Caco-2 (cell line): ENCODE measurements around the gene PMFBP1. TPM values are rescaled to one million over a fixed set of nuclear protein-coding genes. Genes with fewer than 3 reads are reported as not detected.

Experiments
- BruUV-seq: library from RNA; stranded (reverse); fragments of 400-500 nt; replicated peaks from 2 replicates; lab custom pipeline; 2021; lab: Mats Ljungman, UMichigan
- CTCF ChIA-PET: fragments of 300-600 bp; sonication (Branson Sonifier 250); formaldehyde crosslinking; loops from one replicate; lab custom pipeline; 2022; ENCODE audit warnings: antibody characterized with exemption; lab: Charles Lee
- POLR2A ChIA-PET: fragments of 300-600 bp; sonication (Branson Sonifier 250); formaldehyde crosslinking; loops from one replicate; lab custom pipeline; 2022; ENCODE audit warnings: antibody characterized with exemption; lab: Charles Lee
- DNase-seq, 2 experiments: peaks; one replicate each; pipeline versions ENCODE4 v3.0.0 to v3.0.0-alpha.2; 2020 to 2022
- H3K27me3 ChIP-seq: replicated peaks from 2 replicates; pipeline ENCODE4 v1.6.0; 2011; ENCODE audit warnings: low read length; ENCODE audit not compliant: control insufficient read depth, insufficient read depth
- H3K36me3 ChIP-seq: 2 replicates; pipeline ENCODE4 v1.5.1; 2011; ENCODE audit warnings: low read length; ENCODE audit not compliant: control insufficient read depth, insufficient read depth
- H3K4me1 ChIP-seq: fragments of 250-450 bp; sonication (Bioruptor Pico); 2 replicates; pipeline ENCODE4 v1.5.1; 2020; ENCODE audit warnings: mild to moderate bottlenecking
- H3K4me3 ChIP-seq: 2 replicates; pipeline ENCODE4 v1.5.1; 2011; ENCODE audit warnings: low read depth, mild to moderate bottlenecking, control low read depth, low read length
- H3K9me3 ChIP-seq: fragments of 250-450 bp; sonication (Bioruptor Pico); 2 replicates; pipeline ENCODE4 v1.5.1; 2020; ENCODE audit warnings: mild to moderate bottlenecking, moderate library complexity
- H3K27ac Mint-ChIP-seq: one replicate; pipeline ENCODE4 v1.8.0; 2022; ENCODE audit warnings: mixed read lengths; ENCODE audit not compliant: unreplicated experiment
- H3K27me3 Mint-ChIP-seq: one replicate; pipeline ENCODE4 v1.8.0; 2022; ENCODE audit warnings: mixed read lengths; ENCODE audit not compliant: insufficient read depth, unreplicated experiment
- H3K36me3 Mint-ChIP-seq: one replicate; pipeline ENCODE4 v1.8.0; 2022; ENCODE audit warnings: mild to moderate bottlenecking, mixed read lengths; ENCODE audit not compliant: insufficient read depth, unreplicated experiment
- H3K4me1 Mint-ChIP-seq: one replicate; pipeline ENCODE4 v1.8.0; 2022; ENCODE audit warnings: low read depth, mixed read lengths; ENCODE audit not compliant: unreplicated experiment
- H3K4me3 Mint-ChIP-seq: one replicate; pipeline ENCODE4 v1.8.0; 2022; ENCODE audit warnings: mild to moderate bottlenecking, moderate library complexity, mixed read lengths; ENCODE audit not compliant: unreplicated experiment
- H3K9me3 Mint-ChIP-seq: one replicate; pipeline ENCODE4 v1.8.0; 2022; ENCODE audit warnings: mixed read lengths; ENCODE audit not compliant: unreplicated experiment
- intact Hi-C: fragments of 100-400 bp; cut with micrococcal nuclease; formaldehyde crosslinking; loops from one replicate; pipeline ENCODE4 v1.10.0; 2022; ENCODE audit not compliant: unreplicated experiment
- total RNA-seq: library from RNA; stranded (reverse); gene quantifications from 2 replicates; pipeline ENCODE4 v1.2.3, GENCODE V29; 2022
- TF ChIP-seq, protein P1 (sequence below), 2 experiments: fragments of 200-600 bp in 1 of 2; IDR thresholded peaks; 1 replicate in 1 of 2; 2 replicates in 1 of 2; pipeline versions ENCODE4 v1.5.1 to v1.8.0; 2011 to 2022; ENCODE audit warnings: antibody characterized with exemption in 1 of 2, control low read depth in 1 of 2, inconsistent platforms in 1 of 2, low read depth in 1 of 2, low read length in 1 of 2, mild to moderate bottlenecking in 1 of 2, moderate library complexity in 1 of 2; ENCODE audit not compliant: insufficient read depth in 1 of 2, severe bottlenecking in 1 of 2, unreplicated experiment in 1 of 2

Gene PMFBP1
- total RNA-seq, 1 experiment from 2014 or later = 5.6 TPM

GRCh38 chr16:72122308-72122707 lies 49.6 kb downstream of the PMFBP1 start:
- H3K36me3 Mint-ChIP-seq = no peaks in the 10 kb centered on the region
- no TSS peak for BruUV-seq
- no peaks in the 10 kb centered on the region for H3K27me3 ChIP-seq
- DNase-seq = no peak
- no peaks in the 10 kb centered on the region for H3K27me3 Mint-ChIP-seq
- H3K4me1 ChIP-seq = peaks cover 6% of the 10 kb centered on the region; the same call in 1 of the 2 replicates
- ChIA-PET POLR2A (no interaction called here), CTCF (no interaction called here)
- H3K4me1 Mint-ChIP-seq = no peaks in the 10 kb centered on the region
- intact Hi-C loops = no loop called here
- no peaks in the 10 kb centered on the region for H3K9me3 Mint-ChIP-seq
- TF ChIP-seq, protein P1, sequence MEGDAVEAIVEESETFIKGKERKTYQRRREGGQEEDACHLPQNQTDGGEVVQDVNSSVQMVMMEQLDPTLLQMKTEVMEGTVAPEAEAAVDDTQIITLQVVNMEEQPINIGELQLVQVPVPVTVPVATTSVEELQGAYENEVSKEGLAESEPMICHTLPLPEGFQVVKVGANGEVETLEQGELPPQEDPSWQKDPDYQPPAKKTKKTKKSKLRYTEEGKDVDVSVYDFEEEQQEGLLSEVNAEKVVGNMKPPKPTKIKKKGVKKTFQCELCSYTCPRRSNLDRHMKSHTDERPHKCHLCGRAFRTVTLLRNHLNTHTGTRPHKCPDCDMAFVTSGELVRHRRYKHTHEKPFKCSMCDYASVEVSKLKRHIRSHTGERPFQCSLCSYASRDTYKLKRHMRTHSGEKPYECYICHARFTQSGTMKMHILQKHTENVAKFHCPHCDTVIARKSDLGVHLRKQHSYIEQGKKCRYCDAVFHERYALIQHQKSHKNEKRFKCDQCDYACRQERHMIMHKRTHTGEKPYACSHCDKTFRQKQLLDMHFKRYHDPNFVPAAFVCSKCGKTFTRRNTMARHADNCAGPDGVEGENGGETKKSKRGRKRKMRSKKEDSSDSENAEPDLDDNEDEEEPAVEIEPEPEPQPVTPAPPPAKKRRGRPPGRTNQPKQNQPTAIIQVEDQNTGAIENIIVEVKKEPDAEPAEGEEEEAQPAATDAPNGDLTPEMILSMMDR (IDR thresholded peaks at IDR 0.05; ENCODE audit: insufficient read depth in 1 of 2, low read depth in 1 of 2, low read length in 1 of 2, severe bottlenecking in 1 of 2, unreplicated experiment in 1 of 2) = no peak
- no peak overlapping the region for H3K4me3 Mint-ChIP-seq
- no peak overlapping the region for H3K4me3 ChIP-seq
- H3K9me3 ChIP-seq = no peaks in the 10 kb centered on the region
- H3K27ac Mint-ChIP-seq = no peak overlapping the region
- H3K36me3 ChIP-seq = no peaks in the 10 kb centered on the region

DNA sequence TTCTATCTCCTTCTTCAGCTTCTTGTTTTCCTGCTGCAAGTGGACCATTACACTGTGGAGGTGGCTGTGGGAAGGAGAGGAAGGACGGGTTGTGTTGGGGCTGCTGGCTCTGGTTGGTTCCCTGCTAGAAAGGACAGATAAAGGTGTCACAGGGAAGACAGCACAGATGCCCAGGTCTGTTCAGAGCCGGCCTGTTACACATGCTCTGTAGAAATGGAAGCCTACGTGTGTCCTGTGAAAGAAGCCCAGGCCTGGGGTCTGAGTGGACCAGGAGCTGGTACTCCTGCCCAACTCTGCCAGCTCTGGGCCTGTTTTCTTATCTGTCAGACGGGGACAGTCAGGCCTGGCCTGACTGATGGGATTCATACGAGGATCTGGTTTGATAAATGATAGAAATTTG lies 51.9 kb downstream of the PMFBP1 start:
- Mint-ChIP-seq H3K9me3 (no peaks in the 10 kb centered on the region), H3K4me3 (no peak overlapping the region), H3K27me3 (no peaks in the 10 kb centered on the region), H3K27ac (no peak overlapping the region), H3K36me3 (no peaks in the 10 kb centered on the region), H3K4me1 (no peaks in the 10 kb centered on the region)
- ChIA-PET POLR2A (no interaction called here), CTCF (interaction anchor here (1.7 kb wide), 1 partner anchor 53 kb away, joined by 3 read pairs; no protein-coding TSS in a partner anchor)
- DNase-seq = no peak
- Histone ChIP-seq H3K27me3 (no peaks in the 10 kb centered on the region), H3K36me3 (no peaks in the 10 kb centered on the region), H3K4me3 (no peak overlapping the region), H3K4me1 (peaks cover 1% of the 10 kb centered on the region; the same call in 1 of the 2 replicates), H3K9me3 (no peaks in the 10 kb centered on the region)
- TF ChIP-seq, protein P1 (IDR thresholded peaks at IDR 0.05; ENCODE audit: insufficient read depth in 1 of 2, low read depth in 1 of 2, low read length in 1 of 2, severe bottlenecking in 1 of 2, unreplicated experiment in 1 of 2) = no peak
- no TSS peak for BruUV-seq
- intact Hi-C loops = no loop called here

GRCh38 chr16:72113616-72113945 lies 58.4 kb downstream of the PMFBP1 start:
- H3K9me3 Mint-ChIP-seq = no peaks in the 10 kb centered on the region
- intact Hi-C loops = no loop called here
- H3K27me3 Mint-ChIP-seq = no peaks in the 10 kb centered on the region
- Histone ChIP-seq H3K36me3 (peaks cover 3% of the 10 kb centered on the region), H3K4me3 (no peak overlapping the region), H3K4me1 (no peaks in the 10 kb centered on the region), H3K9me3 (no peaks in the 10 kb centered on the region), H3K27me3 (no peaks in the 10 kb centered on the region)
- no peaks in the 10 kb centered on the region for H3K4me1 Mint-ChIP-seq
- TF ChIP-seq, protein P1 (IDR thresholded peaks at IDR 0.05; ENCODE audit: insufficient read depth in 1 of 2, low read depth in 1 of 2, low read length in 1 of 2, severe bottlenecking in 1 of 2, unreplicated experiment in 1 of 2) = no peak
- H3K27ac Mint-ChIP-seq = no peak overlapping the region
- no peak overlapping the region for H3K4me3 Mint-ChIP-seq
- ChIA-PET POLR2A (interaction anchor here (0.8 kb wide), 1 partner anchor 19 kb away, joined by 3 read pairs; the partner anchor contains the start of gene DHX38), CTCF (no interaction called here)
- peaks cover 43% of the 10 kb centered on the region for H3K36me3 Mint-ChIP-seq
- BruUV-seq = no TSS peak
- DNase-seq = no peak
